ENCODE measurements around the gene ZNF215. TPM values are rescaled to one million over a fixed set of nuclear protein-coding genes. Genes with fewer than 3 reads are reported as not detected.

Gene ZNF215
- total RNA-seq, 4 donors from 2014 or later, result 0.36 to 0.44 (median 0.39) TPM; not detected in 1

- Histone ChIP-seq H3K27me3 (no peaks in the 10 kb centered on the region), H3K4me1 (peaks cover 0 to 2% of the 10 kb centered on the region in 2 donors), H3K9me3 (no peaks in the 10 kb centered on the region), H3K27ac (no peak within 1 kb of the TSS), H3K36me3 (no peaks in the 10 kb centered on the region), H3K4me3 (no peak within 1 kb of the TSS)
- intact Hi-C loops (cut with DNase I; ENCODE audit: low total_unique reads) (no loop called here), in situ Hi-C loops (cut with MboI; ENCODE audit: low sequenced_read_pairs in 4 of 4) (no loop called here)
- ATAC-seq, result no peak
- TF ChIP-seq POLR2A (IDR thresholded peaks at IDR 0.05), result no peak
- TF ChIP-seq, protein P1, sequence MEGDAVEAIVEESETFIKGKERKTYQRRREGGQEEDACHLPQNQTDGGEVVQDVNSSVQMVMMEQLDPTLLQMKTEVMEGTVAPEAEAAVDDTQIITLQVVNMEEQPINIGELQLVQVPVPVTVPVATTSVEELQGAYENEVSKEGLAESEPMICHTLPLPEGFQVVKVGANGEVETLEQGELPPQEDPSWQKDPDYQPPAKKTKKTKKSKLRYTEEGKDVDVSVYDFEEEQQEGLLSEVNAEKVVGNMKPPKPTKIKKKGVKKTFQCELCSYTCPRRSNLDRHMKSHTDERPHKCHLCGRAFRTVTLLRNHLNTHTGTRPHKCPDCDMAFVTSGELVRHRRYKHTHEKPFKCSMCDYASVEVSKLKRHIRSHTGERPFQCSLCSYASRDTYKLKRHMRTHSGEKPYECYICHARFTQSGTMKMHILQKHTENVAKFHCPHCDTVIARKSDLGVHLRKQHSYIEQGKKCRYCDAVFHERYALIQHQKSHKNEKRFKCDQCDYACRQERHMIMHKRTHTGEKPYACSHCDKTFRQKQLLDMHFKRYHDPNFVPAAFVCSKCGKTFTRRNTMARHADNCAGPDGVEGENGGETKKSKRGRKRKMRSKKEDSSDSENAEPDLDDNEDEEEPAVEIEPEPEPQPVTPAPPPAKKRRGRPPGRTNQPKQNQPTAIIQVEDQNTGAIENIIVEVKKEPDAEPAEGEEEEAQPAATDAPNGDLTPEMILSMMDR (IDR thresholded peaks at IDR 0.05 in 4 of 5, conservative IDR thresholded peaks at IDR 0.05 in 1 of 5), result no peak
- no peak for DNase-seq
Observed at GRCh38 chr11:6920702-6921101, 5.5 kb upstream of the ZNF215 start, which contains the start of gene OR2D3. Gene OR2D3, plus strand, starts transcription at chr11:6921002. Its CDS starts 0 bp downstream, at chr11:6921002.

DNA sequence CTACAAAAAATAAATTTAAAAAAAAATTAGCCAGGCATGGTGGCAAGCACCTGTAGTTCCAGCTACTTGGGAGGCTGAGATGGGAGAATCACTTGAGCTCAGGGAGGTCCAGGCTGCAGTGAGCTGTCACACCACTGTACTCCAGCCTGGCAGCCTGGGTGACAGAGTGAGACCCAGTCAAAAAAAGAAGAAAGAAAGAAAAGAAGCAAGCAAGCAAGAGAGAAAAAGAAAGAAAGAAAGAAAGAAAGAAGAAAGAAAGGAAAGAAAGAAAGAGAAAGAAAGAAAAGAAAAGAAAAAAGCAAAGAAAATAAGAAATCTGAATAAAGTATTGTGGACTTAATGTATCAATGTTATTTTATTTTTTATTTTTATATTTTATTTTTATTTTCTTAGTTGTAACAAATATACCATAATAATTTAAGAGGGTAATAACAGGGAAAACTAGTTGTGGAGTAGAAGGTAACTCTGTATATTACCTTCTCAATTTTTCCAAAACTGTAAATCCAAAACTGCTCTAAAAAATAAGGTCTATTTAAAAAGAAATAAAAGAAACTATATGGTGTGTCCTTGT lies 1.1 kb upstream of the ZNF215 start:
- TF ChIP-seq, protein P1 (IDR thresholded peaks at IDR 0.05 in 4 of 5, conservative IDR thresholded peaks at IDR 0.05 in 1 of 5), result no peak
- TF ChIP-seq POLR2A (IDR thresholded peaks at IDR 0.05), result no peak
- no peaks in the 10 kb centered on the region for H3K27me3 ChIP-seq
- ATAC-seq (no peak), DNase-seq (no peak)
- intact Hi-C loops (cut with DNase I; ENCODE audit: low total_unique reads) (loop anchor here (5.0 kb wide), 1 partner anchor 97 kb away; the partner anchor contains the start of genes NLRP14 and ZNF214), in situ Hi-C loops (cut with MboI; ENCODE audit: low sequenced_read_pairs in 4 of 4) (loop anchor here in 1 of 4 donors (25.0 kb wide), 1 partner anchor 88 kb away; the partner anchor contains the start of gene OR10A5)
- H3K27ac ChIP-seq, result no peak overlapping the region
- H3K9me3 ChIP-seq, result no peaks in the 10 kb centered on the region
- peak overlapping the region in 1 of 4 donors; percentile 8 for H3K4me3 ChIP-seq
- no peaks in the 10 kb centered on the region for H3K36me3 ChIP-seq
- peaks cover 0 to 7% of the 10 kb centered on the region in 2 donors for H3K4me1 ChIP-seq

- no peak for ATAC-seq
- H3K9me3 ChIP-seq, result no peaks in the 10 kb centered on the region
- TF ChIP-seq POLR2A (IDR thresholded peaks at IDR 0.05), result no peak
- TF ChIP-seq, protein P1 (IDR thresholded peaks at IDR 0.05 in 4 of 5, conservative IDR thresholded peaks at IDR 0.05 in 1 of 5), result no peak
- no peak for DNase-seq
- in situ Hi-C loops (cut with MboI; ENCODE audit: low sequenced_read_pairs in 4 of 4), result loop anchor here in 1 of 4 donors (25.0 kb wide), 1 partner anchor 88 kb away; the partner anchor contains the start of gene OR10A5
- peak overlapping the region in 1 of 4 donors; percentile 27 for H3K27ac ChIP-seq
- no peaks in the 10 kb centered on the region for H3K27me3 ChIP-seq
- peak overlapping the region; percentile 57 to 68 (median 64) for H3K4me3 ChIP-seq
- intact Hi-C loops (cut with DNase I; ENCODE audit: low total_unique reads), result loop anchor here (5.0 kb wide), 1 partner anchor 97 kb away; the partner anchor contains the start of genes NLRP14 and ZNF214
- H3K36me3 ChIP-seq, result no peaks in the 10 kb centered on the region
- H3K4me1 ChIP-seq, result peaks cover 0 to 7% of the 10 kb centered on the region in 2 donors
Observed at GRCh38 chr11:6925636-6926207, 504 bp upstream of the ZNF215 start.

DNA sequence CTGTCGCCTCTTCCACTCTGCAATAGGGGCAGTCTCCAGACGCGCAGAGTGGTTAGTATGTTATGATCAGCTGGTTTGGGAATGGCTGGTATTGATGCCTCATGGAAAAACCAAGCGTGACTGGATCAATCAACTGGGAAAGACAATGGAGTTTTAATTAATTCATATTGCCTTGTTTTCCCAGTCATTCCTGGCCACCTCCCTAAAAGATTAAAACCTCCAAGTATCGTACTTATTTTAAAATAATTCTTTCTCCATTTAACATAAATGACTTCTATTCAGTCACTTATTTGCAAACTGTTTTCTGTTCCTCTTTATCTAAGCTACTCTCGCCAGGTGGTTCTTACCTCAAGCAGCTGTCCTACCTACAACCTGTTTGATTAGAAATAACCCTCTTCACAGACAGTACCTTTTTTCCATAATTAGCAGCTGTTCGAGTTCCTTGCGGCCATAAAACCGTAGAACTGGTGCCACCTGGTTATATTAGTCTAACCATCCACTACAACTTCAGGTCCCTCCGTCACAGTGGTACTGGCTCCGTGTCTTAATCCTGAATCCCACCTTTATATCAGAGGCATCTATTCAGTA lies 898 bp downstream of the ZNF215 start:
- no peak for ATAC-seq

More for the DNA sequence above, 898 bp downstream of the ZNF215 start:
- in situ Hi-C loops (cut with MboI; ENCODE audit: low sequenced_read_pairs in 4 of 4), result loop anchor here in 1 of 4 donors (25.0 kb wide), 1 partner anchor 90 kb away; the partner anchor contains the start of gene OR10A5
- H3K36me3 ChIP-seq, result no peaks in the 10 kb centered on the region
- intact Hi-C loops (cut with DNase I; ENCODE audit: low total_unique reads), result loop anchor here (5.0 kb wide), 1 partner anchor 95 kb away; the partner anchor contains the start of genes NLRP14 and ZNF214
- no peaks in the 10 kb centered on the region for H3K9me3 ChIP-seq
- peak overlapping the region; percentile 57 to 68 (median 64) for H3K4me3 ChIP-seq
- TF ChIP-seq, protein P1 (IDR thresholded peaks at IDR 0.05 in 4 of 5, conservative IDR thresholded peaks at IDR 0.05 in 1 of 5), result no peak
- TF ChIP-seq POLR2A (IDR thresholded peaks at IDR 0.05), result no peak
- peak overlapping the region in 1 of 4 donors; percentile 51 for H3K27ac ChIP-seq
- H3K27me3 ChIP-seq, result no peaks in the 10 kb centered on the region
- DNase-seq, result no peak
- H3K4me1 ChIP-seq, result peaks cover 0 to 7% of the 10 kb centered on the region in 2 donors
